IMR-90 (cell line): ENCODE measurements around the gene FSD1. TPM values are rescaled to one million over a fixed set of nuclear protein-coding genes. Genes with fewer than 3 reads are reported as not detected.

Experiments
- ATAC-seq: fragments of 200-7000 bp; cut with Tn5 transposase; 2 replicates; pipeline ENCODE4 v1.9.1; 2020; ENCODE audit warnings: low read depth, mild to moderate bottlenecking, moderate library complexity
- BruUV-seq: library from RNA; stranded (reverse); fragments of 400-500 nt; replicated peaks from 2 replicates; lab custom pipeline; 2021; lab: Mats Ljungman, UMichigan
- CTCF ChIA-PET: fragments of 300-600 bp; formaldehyde crosslinking; extraction: SDS; loops from one replicate; lab custom pipeline; 2021; ENCODE audit warnings: antibody characterized with exemption; lab: Yijun Ruan, JAX
- POLR2A ChIA-PET: fragments of 300-600 bp; sonication (Branson Sonifier 250); formaldehyde crosslinking; loops from one replicate; lab custom pipeline; 2022; ENCODE audit warnings: antibody characterized with exemption; ENCODE audit not compliant: unreplicated experiment; lab: Charles Lee
- DNase-seq: peaks from one replicate; pipeline ENCODE4 v3.0.0; 2013
- H2AFZ ChIP-seq: replicated peaks from 2 replicates; pipeline ENCODE3; 2013; ENCODE audit warnings: low read length, mild to moderate bottlenecking; ENCODE audit not compliant: poor library complexity
- H2AK5ac ChIP-seq: 2 replicates; pipeline ENCODE4 v1.6.1; 2013; ENCODE audit warnings: low read depth, low read length, inconsistent platforms
- H2AK9ac ChIP-seq: replicated peaks from 2 replicates; pipeline ENCODE3; 2013; ENCODE audit warnings: mild to moderate bottlenecking, low read depth, low read length, moderate library complexity; ENCODE audit not compliant: poor library complexity
- H2BK120ac ChIP-seq: 2 replicates; pipeline ENCODE4 v1.6.1; 2013; ENCODE audit warnings: low read depth, low read length, inconsistent platforms
- H2BK15ac ChIP-seq: 3 replicates; pipeline ENCODE4 v1.6.1; 2013; ENCODE audit warnings: low read depth, low read length, inconsistent platforms
- H2BK20ac ChIP-seq: 2 replicates; pipeline ENCODE4 v1.6.1; 2013; ENCODE audit warnings: low read depth, mild to moderate bottlenecking, inconsistent platforms, low read length, moderate library complexity
- H2BK5ac ChIP-seq: 2 replicates; pipeline ENCODE4 v1.6.1; 2013; ENCODE audit warnings: mild to moderate bottlenecking, low read depth, low read length, inconsistent platforms; ENCODE audit not compliant: poor library complexity, severe bottlenecking
- H3K14ac ChIP-seq: replicated peaks from 2 replicates; pipeline ENCODE4 v1.6.1; 2013; ENCODE audit warnings: low read depth, low read length, inconsistent platforms
- H3K18ac ChIP-seq: 2 replicates; pipeline ENCODE4 v1.6.1; 2013; ENCODE audit warnings: low read depth, low read length, control low read depth
- H3K23ac ChIP-seq: 2 replicates; pipeline ENCODE4 v1.6.1; 2013; ENCODE audit warnings: low read depth, low read length, inconsistent platforms
- H3K27ac ChIP-seq: 2 replicates; pipeline ENCODE4 v1.5.1; 2013; ENCODE audit warnings: mild to moderate bottlenecking, control low read depth, low read length; ENCODE audit not compliant: insufficient read depth
- H3K27me3 ChIP-seq: 2 replicates; pipeline ENCODE4 v1.6.1; 2013; ENCODE audit warnings: low read length; ENCODE audit not compliant: control insufficient read depth, insufficient read depth
- H3K36me3 ChIP-seq: 2 replicates; pipeline ENCODE4 v1.6.1; 2013; ENCODE audit warnings: low read length, mixed read lengths; ENCODE audit not compliant: control insufficient read depth, insufficient read depth
- H3K4ac ChIP-seq: 2 replicates; pipeline ENCODE4 v1.6.1; 2013; ENCODE audit warnings: low read depth, low read length, inconsistent platforms
- H3K4me1 ChIP-seq: 2 replicates; pipeline ENCODE4 v1.6.1; 2013; ENCODE audit warnings: low read length, mixed read lengths; ENCODE audit not compliant: control insufficient read depth, insufficient read depth
- H3K4me2 ChIP-seq: 2 replicates; pipeline ENCODE4 v1.6.1; 2013; ENCODE audit warnings: low read depth, mild to moderate bottlenecking, control low read depth, low read length, moderate library complexity
- H3K4me3 ChIP-seq: 2 replicates; pipeline ENCODE4 v1.5.1; 2013; ENCODE audit warnings: low read depth, mild to moderate bottlenecking, control low read depth, low read length, moderate library complexity; ENCODE audit not compliant: insufficient read depth
- H3K56ac ChIP-seq: 2 replicates; pipeline ENCODE4 v1.6.1; 2013; ENCODE audit warnings: low read length, inconsistent platforms; ENCODE audit not compliant: insufficient read depth; ENCODE audit errors: extremely low read depth
- H3K79me1 ChIP-seq, 2 experiments: 2 replicates each; pipeline ENCODE4 v1.6.1; 2013; ENCODE audit warnings: low read length in 2 of 2, inconsistent platforms in 1 of 2, low read depth in 1 of 2
- H3K9ac ChIP-seq: 2 replicates; pipeline ENCODE4 v1.6.1; 2013; ENCODE audit warnings: low read depth, low read length, control low read depth
- H3K9me1 ChIP-seq: 2 replicates; pipeline ENCODE4 v1.6.1; 2013; ENCODE audit warnings: low read length, inconsistent platforms; ENCODE audit not compliant: insufficient read depth
- H3K9me3 ChIP-seq: 2 replicates; pipeline ENCODE4 v1.6.1; 2013; ENCODE audit warnings: low read length; ENCODE audit not compliant: control insufficient read depth, insufficient read depth
- H4K20me1 ChIP-seq: 2 replicates; pipeline ENCODE4 v1.6.1; 2013; ENCODE audit warnings: low read length, inconsistent platforms; ENCODE audit not compliant: insufficient read depth
- H4K5ac ChIP-seq: 2 replicates; pipeline ENCODE4 v1.6.1; 2013; ENCODE audit warnings: mild to moderate bottlenecking, low read depth, low read length, control low read depth
- H4K8ac ChIP-seq, 2 experiments: 2 replicates each; pipeline ENCODE4 v1.6.1; 2013; ENCODE audit warnings: low read depth in 2 of 2, low read length in 2 of 2, control low read depth in 1 of 2, inconsistent platforms in 1 of 2
- H4K91ac ChIP-seq: 2 replicates; pipeline ENCODE4 v1.6.1; 2013; ENCODE audit warnings: low read depth, low read length, inconsistent platforms; ENCODE audit not compliant: insufficient read depth
- FOS ChIP-seq: fragments of 150-350 bp; IDR thresholded peaks from 2 replicates; pipeline ENCODE4 v1.6.1; 2016; ENCODE audit warnings: low read depth, low read length
- POLR2A ChIP-seq: IDR thresholded peaks from 2 replicates; pipeline ENCODE4 v1.6.1; 2012; ENCODE audit warnings: mild to moderate bottlenecking, low read depth, low read length
- WGBS, 2 experiments: methylation state at CpG; one replicate each; pipeline versions ENCODE4 v1.1.5 to v1.1.7; 2013; ENCODE audit warnings: missing lambda C conversion rate in 2 of 2; ENCODE audit not compliant: insufficient read length in 1 of 2; ENCODE audit errors: extremely low coverage in 2 of 2; 5-methylcytosine and 5-hydroxymethylcytosine counted together
- dilution Hi-C: fragments of 300-500 bp; cut with HindIII; formaldehyde crosslinking; loops from one replicate; pipeline ENCODE4 v1.14.3; 2018; ENCODE audit warnings: low sequenced_read_pairs; ENCODE audit not compliant: unreplicated experiment
- in situ Hi-C: fragments of 300-500 bp; cut with MboI; formaldehyde crosslinking; loops from 3 replicates; pipeline ENCODE4 v1.14.3; 2019; ENCODE audit warnings: low sequenced_read_pairs, inconsistent platforms, mixed read lengths
- intact Hi-C: fragments of 100-400 bp; cut with micrococcal nuclease; formaldehyde crosslinking; loops from 2 replicates; pipeline ENCODE4 v1.10.0; 2022
- polyA plus RNA-seq, 3 experiments: library from polyadenylated mRNA; depleted of rRNA; stranded (reverse); fragments of >200 nt; gene quantifications; 2 replicates each; pipeline ENCODE4 v1.2.3, GENCODE V29; 2012; ENCODE audit warnings: low replicate concordance in 1 of 3
- total RNA-seq: library from RNA; depleted of rRNA; stranded (reverse); fragments of >200 nt; gene quantifications from 2 replicates; pipeline ENCODE4 v1.2.3, GENCODE V29; 2012
- TF ChIP-seq, protein P1 (sequence below): fragments of 150-350 bp; IDR thresholded peaks from 2 replicates; pipeline ENCODE4 v1.6.1; 2016; ENCODE audit warnings: low read depth, mild to moderate bottlenecking, low read length, moderate library complexity, borderline replicate concordance
- TF ChIP-seq, protein P2 (sequence below): conservative IDR thresholded peaks from 2 replicates; pipeline ENCODE4 v1.5.1; 2012; ENCODE audit warnings: mild to moderate bottlenecking, low read depth, low read length, improper control_type of control experiment

Gene FSD1
- total and polyA plus RNA-seq, 2 of the 4 experiments (the other 2 are of a cell fraction), result 17.4 to 24.4 TPM

DNA sequence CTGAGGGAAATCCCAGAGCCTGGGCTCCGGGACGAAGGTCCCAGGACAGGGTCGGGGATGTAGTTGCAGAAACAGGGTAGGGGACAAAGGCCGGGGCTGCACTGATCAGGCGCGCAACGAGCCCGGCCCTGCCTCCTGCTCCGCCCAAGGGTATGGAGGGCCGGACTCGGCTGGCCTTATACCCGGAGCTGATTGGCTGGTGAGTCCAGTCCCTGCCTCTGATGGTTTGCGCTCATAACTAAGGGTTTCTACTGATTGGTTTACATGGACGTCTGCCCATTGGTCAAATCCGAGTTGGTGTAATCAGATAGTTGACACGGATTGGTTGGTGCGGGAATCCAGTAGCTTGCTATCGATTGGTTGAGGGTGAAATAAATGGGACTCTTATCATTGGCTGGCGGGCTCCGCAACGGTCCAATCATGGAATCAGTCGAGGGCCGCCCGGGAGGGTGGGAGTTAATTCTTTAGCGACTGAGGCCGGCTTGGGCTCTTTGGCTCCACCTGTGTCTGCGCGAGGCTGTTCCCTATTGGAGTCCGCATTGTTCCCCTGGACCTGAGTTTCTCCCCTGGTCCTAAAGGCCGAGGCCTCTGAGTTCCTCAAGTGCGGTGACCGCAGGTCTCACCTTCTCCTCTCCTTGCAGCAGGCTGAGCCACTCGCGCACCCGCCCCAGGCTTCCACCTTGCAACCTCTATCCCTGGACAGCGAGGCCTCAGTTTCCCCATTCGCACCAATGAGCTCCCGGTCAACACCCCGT, 38.4 kb downstream of the FSD1 start:
- H3K4ac ChIP-seq, result peak overlapping the region; percentile 80
- H3K14ac ChIP-seq, result peak overlapping the region; percentile 79
- 0% methylated on average over 11 of the region's 39 CpGs; no CpG with 5 or more reads in 1 of the 2 experiments for WGBS, 2 experiments
- H2BK120ac ChIP-seq, result no peak overlapping the region
- POLR2A ChIA-PET, result interaction anchor here (0.6 kb wide), 1 partner anchor 12 kb away, joined by 3 read pairs; no protein-coding TSS in a partner anchor
- H3K9ac ChIP-seq, result peak overlapping the region; percentile 78
- no peaks in the 10 kb centered on the region for H3K27me3 ChIP-seq
- peak overlapping the region; percentile 77 for H3K27ac ChIP-seq
- no peak overlapping the region for H2BK20ac ChIP-seq
- TF ChIP-seq, protein P1, sequence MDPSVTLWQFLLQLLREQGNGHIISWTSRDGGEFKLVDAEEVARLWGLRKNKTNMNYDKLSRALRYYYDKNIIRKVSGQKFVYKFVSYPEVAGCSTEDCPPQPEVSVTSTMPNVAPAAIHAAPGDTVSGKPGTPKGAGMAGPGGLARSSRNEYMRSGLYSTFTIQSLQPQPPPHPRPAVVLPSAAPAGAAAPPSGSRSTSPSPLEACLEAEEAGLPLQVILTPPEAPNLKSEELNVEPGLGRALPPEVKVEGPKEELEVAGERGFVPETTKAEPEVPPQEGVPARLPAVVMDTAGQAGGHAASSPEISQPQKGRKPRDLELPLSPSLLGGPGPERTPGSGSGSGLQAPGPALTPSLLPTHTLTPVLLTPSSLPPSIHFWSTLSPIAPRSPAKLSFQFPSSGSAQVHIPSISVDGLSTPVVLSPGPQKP, result no peak
- TF ChIP-seq FOS (peak; percentile 98), POLR2A (peak; percentile 70)
- TF ChIP-seq, protein P2, sequence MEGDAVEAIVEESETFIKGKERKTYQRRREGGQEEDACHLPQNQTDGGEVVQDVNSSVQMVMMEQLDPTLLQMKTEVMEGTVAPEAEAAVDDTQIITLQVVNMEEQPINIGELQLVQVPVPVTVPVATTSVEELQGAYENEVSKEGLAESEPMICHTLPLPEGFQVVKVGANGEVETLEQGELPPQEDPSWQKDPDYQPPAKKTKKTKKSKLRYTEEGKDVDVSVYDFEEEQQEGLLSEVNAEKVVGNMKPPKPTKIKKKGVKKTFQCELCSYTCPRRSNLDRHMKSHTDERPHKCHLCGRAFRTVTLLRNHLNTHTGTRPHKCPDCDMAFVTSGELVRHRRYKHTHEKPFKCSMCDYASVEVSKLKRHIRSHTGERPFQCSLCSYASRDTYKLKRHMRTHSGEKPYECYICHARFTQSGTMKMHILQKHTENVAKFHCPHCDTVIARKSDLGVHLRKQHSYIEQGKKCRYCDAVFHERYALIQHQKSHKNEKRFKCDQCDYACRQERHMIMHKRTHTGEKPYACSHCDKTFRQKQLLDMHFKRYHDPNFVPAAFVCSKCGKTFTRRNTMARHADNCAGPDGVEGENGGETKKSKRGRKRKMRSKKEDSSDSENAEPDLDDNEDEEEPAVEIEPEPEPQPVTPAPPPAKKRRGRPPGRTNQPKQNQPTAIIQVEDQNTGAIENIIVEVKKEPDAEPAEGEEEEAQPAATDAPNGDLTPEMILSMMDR, result peak; percentile 34
- in situ Hi-C loops, result no loop called here
- peak overlapping the region; percentile 40; the same call in 1 of the 2 replicates for H3K18ac ChIP-seq
- peaks cover 10% of the 10 kb centered on the region for H3K4me1 ChIP-seq
- no peaks in the 10 kb centered on the region for H4K20me1 ChIP-seq
- H3K4me2 ChIP-seq, result peak overlapping the region; percentile 97
- peak overlapping the region; percentile 84 for H4K5ac ChIP-seq
- H2BK15ac ChIP-seq, result peak overlapping the region; percentile 15; the same call in 1 of the 3 replicates
- intact Hi-C loops, result no loop called here
- H3K23ac ChIP-seq, result peak overlapping the region; percentile 2; the same call in 1 of the 2 replicates
- peak overlapping the region; percentile 72 for H2BK5ac ChIP-seq
- DNase-seq (peak; percentile 100), ATAC-seq (peak; percentile 91)
- H3K79me1 ChIP-seq, result peaks cover 7 to 11% of the 10 kb centered on the region in 2 experiments; a peak in 2 of 4 replicates
- peak overlapping the region; percentile 71 to 99 for H4K8ac ChIP-seq
- CTCF ChIA-PET, result interaction anchor here (3.1 kb wide), 1 partner anchor 10 kb away, joined by 29 read pairs; no protein-coding TSS in a partner anchor
- peak overlapping the region; percentile 86 for H2AK9ac ChIP-seq
- peak overlapping the region; percentile 87; the same call in 1 of the 2 replicates for H2AK5ac ChIP-seq
- BruUV-seq, result no TSS peak
- dilution Hi-C loops, result no loop called here
- H3K9me3 ChIP-seq, result no peaks in the 10 kb centered on the region
- H3K9me1 ChIP-seq, result 0 out of 2 replicates have a peak, but pooled peaks cover 2% of the 10 kb centered on the region
- peak overlapping the region; percentile 99 for H2AFZ ChIP-seq
- peaks cover 5% of the 10 kb centered on the region for H3K36me3 ChIP-seq
- H3K4me3 ChIP-seq, result peak overlapping the region; percentile 81
- H4K91ac ChIP-seq, result peak overlapping the region; percentile 78
- no peak overlapping the region; the same call in 1 of the 2 replicates for H3K56ac ChIP-seq
